K562 (cell line): Measurements from ENCODE around the gene DUSP28. TPM values are rescaled to one million over a fixed set of nuclear protein-coding genes. Genes with fewer than 3 reads are reported as not detected.

Source experiments
- ATAC-seq: fragments of 200-7000 bp; cut with Tn5 transposase; 3 replicates; pipeline ENCODE4 v1.9.1; 2020; ENCODE audit warnings: moderate library complexity
- BruUV-seq: library from RNA; stranded (reverse); fragments of 400-500 nt; replicated peaks from 2 replicates; lab custom pipeline; 2021; lab: Mats Ljungman, UMichigan
- CTCF ChIA-PET: fragments of 300-600 bp; formaldehyde crosslinking; extraction: SDS; loops from one replicate; lab custom pipeline; 2021; ENCODE audit warnings: low intra/inter-chr PET ratio; lab: Yijun Ruan, JAX
- POLR2A ChIA-PET: fragments of 300-600, 350-650 bp; sonication (Branson Sonifier 250); formaldehyde crosslinking; extraction: SDS; loops from one replicate; lab custom pipeline; 2021; ENCODE audit warnings: antibody characterized with exemption, inconsistent platforms; lab: Yijun Ruan, JAX
- DNase-seq, 4 experiments: peaks; one replicate each; pipeline versions ENCODE4 v3.0.0 to v3.0.0-alpha.2; 2011 to 2018; ENCODE audit warnings: low spot score in 3 of 4, mixed read lengths in 3 of 4; ENCODE audit errors: extremely low read depth in 1 of 4
- FAIRE-seq: peaks from 2 replicates; lab custom pipeline; 2011; peaks lifted over from hg19 to GRCh38; lab: Jason Lieb, UNC
- H2AFZ ChIP-seq: 2 replicates; pipeline ENCODE4 v1.6.0; 2011; ENCODE audit warnings: low read depth, low read length, control low read depth, inconsistent platforms
- H3K27ac ChIP-seq: fragments of 200-600 bp; 3 replicates; pipeline ENCODE4 v1.8.0; 2011; ENCODE audit warnings: low read depth, mild to moderate bottlenecking, control low read depth, inconsistent platforms, low read length, moderate library complexity, mixed read lengths; ENCODE audit errors: extremely low read depth
- H3K27me3 ChIP-seq, 2 experiments: fragments of 300-600 bp in 1 of 2; 2 replicates in 1 of 2; 3 replicates in 1 of 2; pipeline versions ENCODE4 v1.6.0 to v1.8.0; 2011; ENCODE audit warnings: inconsistent platforms in 2 of 2, low read length in 2 of 2, mild to moderate bottlenecking in 1 of 2, mixed read lengths in 1 of 2, moderate library complexity in 1 of 2; ENCODE audit not compliant: control insufficient read depth in 2 of 2, insufficient read depth in 2 of 2
- H3K36me3 ChIP-seq: fragments of 300-600 bp; 3 replicates; pipeline ENCODE4 v1.8.0; 2011; ENCODE audit warnings: mild to moderate bottlenecking, low read length, inconsistent platforms; ENCODE audit not compliant: control insufficient read depth, insufficient read depth
- H3K4me1 ChIP-seq, 2 experiments: fragments of 200-600 bp in 1 of 2; replicated peaks in 1 of 2; 2 replicates in 1 of 2; 3 replicates in 1 of 2; pipeline versions ENCODE4 v1.5.1 to v1.8.0; 2011; ENCODE audit warnings: inconsistent platforms in 2 of 2, low read length in 2 of 2, mild to moderate bottlenecking in 1 of 2, mixed read lengths in 1 of 2, moderate library complexity in 1 of 2; ENCODE audit not compliant: control insufficient read depth in 2 of 2, insufficient read depth in 2 of 2
- H3K4me2 ChIP-seq: 2 replicates; pipeline ENCODE4 v1.6.1; 2011; ENCODE audit warnings: low read length, control low read depth, inconsistent platforms, mixed read lengths; ENCODE audit not compliant: insufficient read depth
- H3K4me3 ChIP-seq: fragments of 200-600 bp; sonication (generic), shearing (Covaris generic); 2 replicates; pipeline ENCODE4 v1.5.1; 2016; ENCODE audit warnings: control low read depth, inconsistent platforms
- H3K79me2 ChIP-seq: fragments of 200-600 bp; 3 replicates; pipeline ENCODE4 v1.8.0; 2011; ENCODE audit warnings: low read length, inconsistent platforms; ENCODE audit not compliant: control insufficient read depth, insufficient read depth
- H3K9ac ChIP-seq, 2 experiments: 2 replicates each; pipeline versions ENCODE4 v1.6.0 to v1.6.1; 2011; ENCODE audit warnings: low read depth in 2 of 2, low read length in 2 of 2, control low read depth in 1 of 2, inconsistent platforms in 1 of 2, mild to moderate bottlenecking in 1 of 2, mixed read lengths in 1 of 2; ENCODE audit not compliant: insufficient read depth in 1 of 2
- H3K9me1 ChIP-seq: one replicate; pipeline ENCODE4 v1.6.0; 2011; ENCODE audit warnings: inconsistent platforms, mild to moderate bottlenecking, low read length, moderate library complexity; ENCODE audit not compliant: control insufficient read depth, insufficient read depth
- H3K9me3 ChIP-seq: replicated peaks from 2 replicates; pipeline ENCODE4 v1.5.1; 2011; ENCODE audit warnings: low read depth, low read length, inconsistent platforms; ENCODE audit not compliant: control insufficient read depth, insufficient read depth
- H4K20me1 ChIP-seq: replicated peaks from 2 replicates; pipeline ENCODE4 v1.6.1; 2011; ENCODE audit warnings: low read length, inconsistent platforms, mixed read lengths; ENCODE audit not compliant: control insufficient read depth, insufficient read depth
- CBFA2T2 ChIP-seq: fragments of 450-650 bp; conservative IDR thresholded peaks from 2 replicates; pipeline ENCODE4 v1.6.1; 2017; ENCODE audit warnings: mild to moderate bottlenecking
- CEBPZ ChIP-seq: fragments of 150-350 bp; IDR thresholded peaks from 2 replicates; pipeline ENCODE4 v1.6.1; 2014; ENCODE audit warnings: low read depth, mild to moderate bottlenecking, low read length, borderline replicate concordance
- GTF3C2 ChIP-seq: IDR thresholded peaks from 3 replicates; pipeline ENCODE4 v1.6.1; 2011; ENCODE audit warnings: borderline replicate concordance, mild to moderate bottlenecking, moderate library complexity; ENCODE audit not compliant: insufficient read length; ENCODE audit errors: extremely low read depth
- HNRNPL ChIP-seq: fragments of 200-400 bp; formaldehyde crosslinking; IDR thresholded peaks from 2 replicates; pipeline ENCODE4 v1.6.1; 2017; ENCODE audit warnings: low read depth, mild to moderate bottlenecking, low read length
- L3MBTL2 ChIP-seq: fragments of 450-650 bp; IDR thresholded peaks from 2 replicates; pipeline ENCODE4 v1.6.1; 2016; ENCODE audit warnings: mild to moderate bottlenecking, moderate library complexity
- SIN3A ChIP-seq, 2 experiments: fragments of 150-350 bp in 1 of 2; IDR thresholded peaks; 2 replicates each; pipeline ENCODE4 v1.6.1; 2011 to 2016; ENCODE audit warnings: borderline replicate concordance in 2 of 2, low read depth in 2 of 2, low read length in 2 of 2, mild to moderate bottlenecking in 2 of 2, moderate library complexity in 2 of 2; ENCODE audit not compliant: control insufficient read depth in 1 of 2
- USF1 ChIP-seq: sonication (generic); formaldehyde crosslinking; IDR thresholded peaks from 2 replicates; pipeline ENCODE4 v1.9.0; 2022; ENCODE audit warnings: mild to moderate bottlenecking, missing genetic modification reagents
- ZNF146 ChIP-seq: IDR thresholded peaks from one replicate; pipeline ENCODE4 v1.6.1; 2018; ENCODE audit warnings: missing compliant biosample characterization; ENCODE audit not compliant: unreplicated experiment
- ZNF311 ChIP-seq: fragments of 250-450 bp; sonication (Bioruptor Pico); IDR thresholded peaks from 2 replicates; pipeline ENCODE4 v1.4.0; 2020; ENCODE audit warnings: mild to moderate bottlenecking, moderate library complexity
- WGBS: fragments of 100-300 bp; shearing (Covaris generic); methylation state at CpG from one replicate; pipeline ENCODE4 v1.1.6; 2016; ENCODE audit warnings: low coverage, mixed read lengths; ENCODE audit not compliant: insufficient coverage; ENCODE audit errors: missing lambda C conversion rate; 5-methylcytosine and 5-hydroxymethylcytosine counted together
- in situ Hi-C: fragments of 300-500 bp; cut with MboI; formaldehyde crosslinking; loops from 4 replicates; pipeline ENCODE4 v1.15.0; 2018; ENCODE audit warnings: inconsistent platforms, mixed read lengths
- intact Hi-C: fragments of 100-400 bp; cut with micrococcal nuclease; formaldehyde crosslinking; loops from 2 replicates; pipeline ENCODE4 v1.14.2; 2022
- polyA plus RNA-seq, 8 experiments: library from polyadenylated mRNA; depleted of rRNA in 4 of 8; stranded (reverse) in 5 of 8; unstranded in 3 of 8; fragments of >200 nt; fragmentation: Nextera tagmentation in 2 of 8; fragmentation: Illumina TruSeq in 1 of 8; extraction: Ambion mirVana in 2 of 8; extraction: Trizol in 1 of 8; gene quantifications; 2 replicates each; pipeline versions ENCODE4 v1.2.1 to v1.2.3, GENCODE V29; 2011 to 2014; ENCODE audit warnings: inconsistent platforms in 1 of 8, missing spikeins in 1 of 8
- total RNA-seq, 7 experiments: library from RNA; depleted of rRNA in 6 of 7; stranded (reverse); fragments of >200 nt in 6 of 7; fragmentation: Illumina TruSeq in 2 of 7; extraction: Trizol in 2 of 7; gene quantifications; 2 replicates each; pipeline versions ENCODE4 v1.2.1 to v1.2.3, GENCODE V29; 2011 to 2021; ENCODE audit warnings: low replicate concordance in 1 of 7
- TF ChIP-seq, protein P1 (sequence below), 2 experiments: IDR thresholded peaks; 2 replicates each; pipeline ENCODE4 v1.6.1; 2011; ENCODE audit warnings: borderline replicate concordance in 1 of 2, control low read depth in 1 of 2, low read depth in 1 of 2, low read length in 1 of 2, mild to moderate bottlenecking in 1 of 2, mixed read lengths in 1 of 2, moderate library complexity in 1 of 2; ENCODE audit not compliant: insufficient read depth in 1 of 2, insufficient read length in 1 of 2, poor library complexity in 1 of 2, severe bottlenecking in 1 of 2; ENCODE audit errors: extremely low read depth in 1 of 2

The DUSP28 gene
- total and polyA plus RNA-seq, 9 of the 15 experiments (the other 6 are each of a cell fraction or from before 2014, with no cell fraction given): 2.8 to 8.1 (median 4.2) TPM

DNA sequence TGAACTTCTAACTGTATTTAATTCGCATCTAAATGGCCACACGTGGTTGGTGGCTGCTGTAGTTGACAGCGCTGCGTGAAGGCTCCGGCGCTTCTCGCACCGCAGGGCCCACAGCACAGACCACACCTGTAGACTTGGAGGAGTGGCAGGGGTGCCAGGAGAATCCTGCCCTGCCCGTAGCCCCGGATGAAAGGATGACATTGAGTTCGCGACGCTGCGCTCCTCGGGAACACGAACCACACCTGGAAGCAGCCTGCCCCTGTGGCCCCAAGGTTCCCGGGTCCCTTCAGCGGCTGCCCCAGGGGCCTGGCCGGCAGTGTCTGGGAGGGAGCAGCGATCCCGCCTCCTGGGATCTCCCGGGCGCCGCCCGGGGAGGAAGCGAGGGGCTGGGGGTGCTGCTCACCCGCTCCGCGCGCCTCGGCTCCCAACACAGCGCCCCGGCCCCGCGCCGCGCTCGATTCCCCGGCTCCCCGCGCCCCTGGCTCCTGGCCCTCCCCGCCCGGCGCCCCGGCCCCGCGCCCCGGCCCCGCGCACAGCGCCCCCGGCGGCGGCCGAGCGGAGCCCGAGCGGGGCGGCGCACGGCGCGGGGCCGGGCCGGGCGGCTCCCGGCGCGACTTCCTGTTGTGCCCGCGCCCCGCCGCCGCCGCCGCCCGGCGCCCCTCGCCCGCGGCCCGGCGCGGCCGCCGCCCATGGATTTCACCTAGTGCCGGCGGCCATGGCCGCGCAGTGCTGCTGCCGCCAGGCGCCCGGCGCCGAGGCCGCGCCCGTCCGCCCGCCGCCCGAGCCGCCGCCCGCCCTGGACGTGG lies 7.9 kb downstream of the DUSP28 start, which contains the start of gene RNPEPL1:
Gene RNPEPL1 (plus strand): TSS at position 613 of the 806 bp plus-strand sequence. CDS start 103 bp downstream, at position 716.
- H3K79me2 ChIP-seq: peaks cover 64% of the 10 kb centered on the region
- WGBS: 0% methylated on average over 21 of the region's 106 CpGs
- H3K27me3 ChIP-seq: no peaks in the 10 kb centered on the region
- ATAC-seq (peak; percentile 16), FAIRE-seq (peak; percentile 6), DNase-seq (peak; percentile 45 to 62 (median 57))
- CTCF ChIA-PET: no interaction called here
- H3K36me3 ChIP-seq: peaks cover 14% of the 10 kb centered on the region; the same call in 2 of the 3 replicates
- peak within 1 kb of the TSS; percentile 51; the same call in 1 of the 2 replicates for H2AFZ ChIP-seq
- H3K4me1 ChIP-seq: peaks cover 32 to 88% of the 10 kb centered on the region in 2 experiments
- in situ Hi-C loops (no loop called here), intact Hi-C loops (loop anchor here (10.0 kb wide), 1 partner anchor 53 kb away; no protein-coding TSS in a partner anchor)
- POLR2A ChIA-PET: interaction anchor here (0.6 to 1.4 kb wide), 3 partner anchors 9 to 19 kb away, joined by 3 to 5 read pairs (median 4); partner anchors contain the start of gene CAPN10
- H3K9me1 ChIP-seq: no peaks in the 10 kb centered on the region
- H3K9ac ChIP-seq: peak within 1 kb of the TSS; percentile 84 to 97
- no peaks in the 10 kb centered on the region for H4K20me1 ChIP-seq
- BruUV-seq: no TSS peak
- H3K27ac ChIP-seq: peak within 1 kb of the TSS; percentile 88
- H3K4me2 ChIP-seq: peak within 1 kb of the TSS; percentile 98
- H3K4me3 ChIP-seq: peak within 1 kb of the TSS; percentile 65
- no peaks in the 10 kb centered on the region for H3K9me3 ChIP-seq
- no peak for TF ChIP-seq ZNF146
- TF ChIP-seq CBFA2T2: no peak
- peak; percentile 41; the same call in 1 of the 2 replicates for TF ChIP-seq L3MBTL2
- peak in 1 of 2 experiments; percentile 62; a peak in 1 of 4 replicates for TF ChIP-seq SIN3A (IDR thresholded peaks at IDR 0.05; ENCODE audit: borderline replicate concordance in 2 of 2, control insufficient read depth in 1 of 2, low read depth in 2 of 2, low read length in 2 of 2)
- TF ChIP-seq USF1 (CRISPR knock-in tag): 0 out of 2 replicates have a peak, but pooled peaks have one; percentile 19
- TF ChIP-seq ZNF311: no peak
- TF ChIP-seq GTF3C2: no peak
- TF ChIP-seq HNRNPL: no peak
- TF ChIP-seq, protein P1, sequence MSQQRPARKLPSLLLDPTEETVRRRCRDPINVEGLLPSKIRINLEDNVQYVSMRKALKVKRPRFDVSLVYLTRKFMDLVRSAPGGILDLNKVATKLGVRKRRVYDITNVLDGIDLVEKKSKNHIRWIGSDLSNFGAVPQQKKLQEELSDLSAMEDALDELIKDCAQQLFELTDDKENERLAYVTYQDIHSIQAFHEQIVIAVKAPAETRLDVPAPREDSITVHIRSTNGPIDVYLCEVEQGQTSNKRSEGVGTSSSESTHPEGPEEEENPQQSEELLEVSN (IDR thresholded peaks at IDR 0.05; ENCODE audit: borderline replicate concordance in 1 of 2, extremely low read depth in 1 of 2, insufficient read depth in 1 of 2, insufficient read length in 1 of 2, low read depth in 1 of 2, low read length in 1 of 2, poor library complexity in 1 of 2, severe bottlenecking in 1 of 2): peak in 1 of 2 experiments; percentile 38
- no peak for TF ChIP-seq CEBPZ
